CD1c-positive myeloid dendritic cell (primary cell): Measurements from ENCODE around the gene MLN.

Source experiments
- DNase-seq: peaks from one replicate; pipeline ENCODE4 v3.0.0-alpha.2; 2016; ENCODE audit errors: extremely low spot score

Gene MLN

DNA sequence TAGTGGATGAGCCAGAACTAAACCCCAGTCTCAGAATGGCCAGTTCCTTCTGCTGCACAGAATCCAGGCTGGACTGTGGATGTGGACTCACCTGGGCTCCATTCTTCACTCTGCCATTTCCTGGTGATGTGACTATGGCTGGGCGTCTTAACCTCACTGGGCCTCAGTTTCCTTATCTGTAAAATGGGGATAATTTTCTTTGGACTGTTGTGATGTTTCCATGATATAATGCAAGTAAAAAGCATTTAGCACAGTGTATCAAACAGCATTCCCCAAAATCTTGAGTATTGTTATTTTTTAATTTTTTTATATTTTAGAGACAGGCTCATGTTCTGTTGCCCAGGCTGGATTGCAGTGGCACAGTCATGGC, 51.2 kb downstream of the MLN start:
- no peak for DNase-seq

DNA sequence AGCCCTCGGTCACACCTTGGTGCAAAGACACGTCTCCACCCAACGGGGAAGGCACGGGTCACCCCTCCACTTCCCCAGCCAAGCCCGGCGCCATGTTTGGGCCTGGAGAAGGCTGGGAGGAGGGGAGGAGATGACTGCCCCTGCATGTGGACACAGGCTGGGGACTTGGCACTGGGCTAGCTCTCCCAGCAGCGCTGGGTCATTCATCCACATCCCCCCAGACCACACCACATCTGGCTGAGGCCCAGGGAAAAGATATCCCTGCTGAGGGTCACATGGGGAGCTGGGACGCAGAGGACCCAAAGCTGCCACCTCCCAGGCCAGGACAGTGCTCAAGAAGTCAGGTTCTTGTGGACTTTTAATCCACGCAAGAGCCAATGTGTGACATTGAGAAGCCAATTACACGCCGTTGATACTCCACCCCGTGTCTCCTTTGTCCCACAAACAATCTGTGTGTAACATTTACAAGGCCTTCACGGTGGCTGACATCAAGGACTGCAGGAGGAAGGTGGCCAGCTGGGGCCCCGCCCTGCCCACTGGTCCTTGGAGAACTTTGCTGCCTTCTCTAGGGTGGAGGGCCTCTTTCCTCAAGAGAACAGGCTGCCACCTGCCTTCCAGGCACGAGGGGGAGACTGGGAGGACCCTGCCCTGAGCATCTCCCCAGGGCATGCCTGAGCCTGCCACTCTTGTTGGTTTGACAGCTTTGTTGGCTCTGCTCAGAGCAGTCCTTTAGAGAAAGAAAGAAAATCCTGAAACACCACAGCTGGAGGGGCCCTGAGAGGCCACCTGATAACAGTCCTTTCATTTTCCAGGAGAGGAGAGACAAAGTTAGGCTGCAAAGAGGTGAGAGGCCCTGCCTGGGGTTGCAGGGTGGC, 51.8 kb downstream of the MLN start:
- DNase-seq = no peak

DNA sequence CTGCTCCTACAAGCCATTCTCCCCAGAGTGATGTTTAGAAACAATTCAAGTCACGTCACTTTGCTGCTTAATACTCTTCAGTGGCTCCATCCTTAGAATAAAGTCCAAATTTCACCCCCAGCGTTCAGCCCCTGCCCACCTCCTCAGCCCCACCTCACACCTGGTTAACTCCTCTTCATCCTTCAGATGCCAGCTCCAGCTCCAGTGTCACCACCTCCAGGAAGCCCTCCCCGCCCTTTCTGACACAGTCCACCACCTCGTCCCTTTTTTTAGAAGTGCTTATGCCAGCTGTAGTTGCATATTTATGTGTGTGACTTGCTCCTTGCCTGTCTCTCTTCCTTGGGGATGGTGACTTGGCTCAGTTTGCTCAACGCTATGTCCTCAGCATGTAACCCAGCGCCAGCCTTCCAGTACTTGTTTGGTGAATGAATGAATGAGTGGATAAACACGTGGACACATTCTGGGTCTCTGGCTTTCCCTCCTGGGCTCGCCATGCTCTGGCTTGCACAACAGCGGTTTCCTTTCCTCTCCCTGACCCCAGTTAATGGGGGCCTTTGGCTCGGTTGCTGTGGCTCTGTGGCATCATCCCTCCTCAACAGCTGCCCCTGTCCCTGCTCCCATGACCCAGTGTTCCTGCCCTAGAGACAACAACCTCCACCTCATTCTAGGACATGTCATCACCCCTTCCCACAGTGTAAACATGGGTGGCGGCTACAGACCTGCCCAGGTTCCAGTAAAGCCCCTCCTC, 53.4 kb downstream of the MLN start:
- DNase-seq = no peak

DNA sequence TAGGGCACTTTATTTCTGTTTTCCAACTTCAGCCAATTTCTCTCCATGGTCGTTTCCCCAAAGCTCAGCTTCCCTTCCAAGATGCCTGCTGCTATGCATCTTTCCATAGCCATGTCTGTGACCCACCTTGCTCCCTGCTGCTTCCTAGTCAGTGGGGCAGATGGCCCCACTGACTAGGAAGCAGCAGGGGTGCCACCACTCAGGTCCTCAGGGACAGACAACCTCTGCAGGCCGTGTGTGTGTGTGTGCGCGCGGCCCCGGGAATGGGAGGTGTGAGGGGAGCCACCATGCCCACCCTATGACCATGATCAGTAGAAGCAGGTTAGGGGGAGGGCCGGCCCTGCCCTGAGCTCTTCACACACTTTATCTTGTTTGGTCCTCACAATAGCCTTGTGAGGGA, 54.4 kb downstream of the MLN start:
- DNase-seq = no peak

DNA sequence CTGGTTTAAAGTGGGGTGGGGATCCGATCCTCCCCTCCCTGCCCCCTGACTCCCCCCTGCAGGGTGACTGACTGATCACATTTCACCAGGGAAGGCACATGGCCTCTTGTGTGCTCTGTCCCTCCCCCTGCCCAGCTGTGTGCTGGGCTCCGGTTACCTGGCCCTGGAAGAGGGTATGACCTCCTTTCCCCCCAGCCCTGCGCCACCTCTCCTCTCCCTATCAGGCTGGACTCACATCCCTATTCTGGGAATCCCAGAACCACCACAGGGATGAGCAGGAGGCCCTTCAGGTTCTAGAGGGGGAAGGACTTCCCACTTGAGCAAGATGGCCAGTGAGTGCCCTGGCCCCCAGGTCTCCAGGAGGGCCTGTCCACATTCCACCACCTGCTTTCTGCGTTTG, 55.0 kb downstream of the MLN start:
- no peak for DNase-seq

DNA sequence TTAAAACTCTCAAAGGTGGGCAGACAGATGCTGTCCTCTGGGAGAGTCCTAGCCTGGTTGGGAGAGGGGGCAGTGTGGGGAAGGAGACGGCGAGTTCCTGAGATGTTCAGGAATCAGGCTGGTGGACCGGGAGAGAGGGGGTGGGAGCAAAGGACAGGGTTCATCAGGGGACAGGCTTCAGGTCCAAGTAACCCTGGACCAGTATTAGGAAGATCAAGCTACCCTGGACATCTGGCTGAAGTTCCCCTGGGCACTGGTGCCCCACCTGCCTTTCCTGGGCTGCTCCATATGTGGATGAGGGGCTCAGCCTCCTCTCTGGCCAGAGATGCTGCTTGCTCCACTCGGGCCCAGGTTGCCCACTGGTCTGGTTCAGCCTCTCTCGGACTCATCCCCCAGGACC, 56.0 kb downstream of the MLN start:
- no peak for DNase-seq

DNA sequence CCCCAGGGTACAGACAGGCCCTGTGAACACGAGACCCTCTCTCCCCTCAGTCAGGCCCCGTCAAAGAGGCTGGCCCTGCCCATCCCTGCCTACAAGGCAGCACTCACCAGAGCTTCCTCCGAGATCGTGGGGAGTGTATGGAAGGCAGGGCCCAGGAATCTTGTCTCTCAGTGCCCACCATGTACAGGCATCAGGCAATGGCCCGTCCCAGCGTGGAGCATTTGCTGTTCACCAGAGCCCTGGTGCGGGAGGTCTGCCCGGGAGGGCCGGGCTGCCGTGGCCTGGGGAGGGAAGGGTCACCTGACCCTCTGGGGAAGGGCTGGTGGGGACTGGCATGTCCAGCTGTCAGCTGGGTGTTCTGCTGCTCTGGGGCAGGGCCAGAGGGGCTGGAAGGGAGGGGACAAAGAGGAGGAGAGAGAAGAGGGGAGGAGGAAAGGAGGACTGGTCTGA, 57.1 kb downstream of the MLN start, which contains the start of gene IP6K3:
IP6K3 (minus strand) TSS at position 255 of the 450 bp plus-strand sequence. CDS start 11,429 bp downstream, outside the sequence.
- no peak for DNase-seq

DNA sequence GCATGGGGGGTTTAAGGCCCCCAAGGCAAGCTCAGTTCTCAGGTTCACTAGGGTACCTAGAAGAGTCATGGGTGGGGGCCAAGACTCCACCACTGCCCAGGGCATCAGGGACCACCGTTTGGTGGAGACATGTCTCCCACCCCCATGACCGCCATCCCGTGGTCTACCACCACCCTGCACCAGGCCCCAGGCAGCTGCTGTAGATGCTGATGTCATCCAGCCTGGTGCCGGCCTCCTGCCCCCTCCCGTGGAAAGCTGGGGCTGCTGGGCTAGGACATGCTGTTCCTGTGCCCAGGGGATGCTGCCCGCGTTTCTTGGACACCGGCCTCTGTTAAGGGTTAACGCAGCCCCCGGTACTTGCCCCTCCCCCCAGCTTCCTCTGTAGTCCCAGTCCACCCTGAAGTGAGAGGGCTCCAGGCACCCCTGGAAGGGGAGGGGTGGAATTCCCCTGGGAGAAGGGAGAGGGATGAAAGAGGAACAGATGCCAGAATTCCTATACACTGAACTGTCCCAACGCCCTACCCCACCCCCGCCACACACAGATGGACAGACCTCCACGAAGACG, 57.7 kb downstream of the MLN start:
- DNase-seq = no peak

DNA sequence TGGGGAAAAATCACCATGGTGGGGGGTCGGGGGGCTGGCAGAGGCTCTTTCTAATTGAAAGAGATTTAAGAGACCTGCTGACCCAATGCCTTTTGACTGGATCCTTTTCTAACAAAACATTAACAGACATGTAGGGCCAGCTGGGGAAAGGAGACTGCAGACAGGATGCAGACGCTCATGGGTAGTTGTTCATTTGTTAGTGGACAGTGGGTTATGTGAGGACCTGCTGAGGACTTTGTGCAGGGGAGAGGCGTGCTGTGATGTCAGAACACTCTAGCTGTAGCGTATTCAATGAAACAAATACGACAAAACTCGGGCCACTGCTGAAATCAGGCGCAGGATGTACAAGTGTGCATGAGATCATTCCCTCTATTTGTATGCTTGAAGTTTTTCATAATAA, 58.3 kb downstream of the MLN start:
- DNase-seq = no peak

DNA sequence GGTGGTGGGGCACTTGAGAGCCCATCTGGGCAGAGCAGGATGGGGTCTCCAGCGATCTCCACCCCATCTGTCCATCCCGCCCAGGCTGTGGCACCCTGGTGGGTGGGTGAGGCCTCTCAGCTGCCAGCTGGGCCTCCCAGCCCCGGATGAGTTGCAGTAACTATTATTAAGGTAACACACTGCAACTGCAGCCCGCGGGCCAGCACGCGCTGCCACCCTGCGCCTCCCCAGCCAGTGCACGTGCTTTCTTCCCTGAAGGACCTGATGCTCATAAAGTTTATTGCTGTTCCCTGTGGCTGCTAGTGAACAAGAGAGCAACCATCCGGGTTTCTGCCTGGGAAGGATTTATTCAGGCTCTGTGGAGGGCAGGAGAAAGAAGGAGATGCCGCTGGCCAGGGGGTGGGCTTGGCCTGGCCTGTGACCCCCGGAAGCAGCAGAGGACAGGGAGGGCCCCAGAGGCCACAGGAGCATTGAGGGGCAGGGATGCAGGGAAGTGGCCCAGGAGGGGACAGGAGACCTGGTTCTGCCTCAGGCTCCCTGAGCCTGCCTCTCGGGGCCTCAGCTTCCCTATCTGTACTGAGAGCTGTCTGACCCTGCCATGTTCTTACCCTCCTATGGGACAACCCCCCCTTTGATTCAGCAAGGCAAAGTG, 58.8 kb downstream of the MLN start:
- no peak for DNase-seq
